HG02610 (cell line): Measurements from ENCODE around the gene MYH15.

ENCODE experiments used
- ATAC-seq: cut with Tn5 transposase; IDR thresholded peaks from one replicate; pipeline ENCODE4 v1.9.1; 2021; ENCODE audit warnings: mild to moderate bottlenecking, moderate library complexity; ENCODE audit not compliant: unreplicated experiment

MYH15 gene

GRCh38 chr3:108510496-108510895 lies at the start of gene MYH15:
Gene MYH15 (minus strand): TSS chr3:108510596. CDS start chr3:108510530, 66 bp downstream.
- ATAC-seq: no peak

GRCh38 chr3:108555966-108556581 lies 45.7 kb upstream of the MYH15 start:
- no peak for ATAC-seq

- ATAC-seq: no peak
These were observed 44.6 kb upstream of the MYH15 start for GRCh38 chr3:108554913-108555571.

GRCh38 chr3:108554229-108554628 lies 43.8 kb upstream of the MYH15 start:
- no peak for ATAC-seq

- peak; percentile 51 for ATAC-seq
These were observed 42.1 kb upstream of the MYH15 start for GRCh38 chr3:108552267-108553159.

- no peak for ATAC-seq
These were observed 38.5 kb upstream of the MYH15 start for GRCh38 chr3:108548886-108549285.

- no peak for ATAC-seq
These were observed 37.9 kb upstream of the MYH15 start for GRCh38 chr3:108548304-108548703.

- ATAC-seq: no peak
These were observed 36.3 kb upstream of the MYH15 start for GRCh38 chr3:108546692-108547091.

- peak; percentile 64 for ATAC-seq
These were observed 35.9 kb upstream of the MYH15 start for GRCh38 chr3:108546247-108546646.

GRCh38 chr3:108538083-108538482 lies 27.7 kb upstream of the MYH15 start:
- no peak for ATAC-seq

- ATAC-seq: peak; percentile 93
These were observed 18.3 kb upstream of the MYH15 start for GRCh38 chr3:108528459-108529252.

GRCh38 chr3:108527817-108528216 lies 17.4 kb upstream of the MYH15 start:
- ATAC-seq: no peak

GRCh38 chr3:108527109-108527508 lies 16.7 kb upstream of the MYH15 start:
- ATAC-seq: no peak

GRCh38 chr3:108525971-108526370 lies 15.6 kb upstream of the MYH15 start:
- ATAC-seq: no peak

- no peak for ATAC-seq
These were observed 14.9 kb upstream of the MYH15 start for GRCh38 chr3:108525256-108525655.

GRCh38 chr3:108524537-108524936 lies 14.1 kb upstream of the MYH15 start:
- no peak for ATAC-seq

GRCh38 chr3:108518895-108519294 lies 8.5 kb upstream of the MYH15 start:
- no peak for ATAC-seq

GRCh38 chr3:108516881-108517280 lies 6.5 kb upstream of the MYH15 start:
- no peak for ATAC-seq

GRCh38 chr3:108513961-108514360 lies 3.6 kb upstream of the MYH15 start:
- ATAC-seq: no peak

- no peak for ATAC-seq
These were observed 2.3 kb upstream of the MYH15 start for GRCh38 chr3:108512671-108513070.

- no peak for ATAC-seq
These were observed 1.1 kb upstream of the MYH15 start for GRCh38 chr3:108511490-108511889.
